GM19328 (cell line): ENCODE data around the gene ENTPD8.
"Not testable (repeated sequence)": the region's sequence is repeated elsewhere in the genome, so short reads cannot be mapped to it uniquely, and the experiment has no call there.

Experiments used
- ATAC-seq: cut with Tn5 transposase; IDR thresholded peaks from one replicate; pipeline ENCODE4 v1.9.1; 2021; ENCODE audit warnings: mild to moderate bottlenecking, moderate library complexity; ENCODE audit not compliant: unreplicated experiment

ENTPD8 gene

DNA sequence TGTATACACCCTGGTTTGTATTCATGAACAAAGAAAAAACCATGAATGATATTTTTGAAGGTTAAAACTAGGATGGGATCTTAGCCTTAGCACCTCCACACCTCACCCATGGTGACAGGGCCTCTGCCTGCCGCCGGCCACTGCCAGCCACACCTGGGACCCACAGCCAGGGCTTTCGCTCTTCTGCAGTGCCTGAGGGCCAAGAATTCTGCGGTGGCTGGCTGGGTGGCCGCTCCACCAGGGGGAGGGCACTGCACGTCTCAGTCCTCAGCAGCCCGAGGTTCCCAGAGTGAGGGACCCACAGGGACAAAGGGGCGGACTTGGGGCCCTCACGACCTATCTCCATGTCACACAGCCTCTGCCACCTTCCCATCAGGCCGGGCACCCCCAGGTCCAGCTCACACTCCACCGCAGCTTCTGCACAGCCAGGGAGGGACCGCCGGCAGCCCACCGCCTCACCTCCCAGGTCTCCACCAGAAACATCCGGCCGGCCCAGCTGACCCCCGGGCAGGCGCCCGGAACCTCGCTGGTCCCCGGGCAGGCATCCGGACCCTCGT lies 25.1 kb downstream of the ENTPD8 start:
- no peak for ATAC-seq

DNA sequence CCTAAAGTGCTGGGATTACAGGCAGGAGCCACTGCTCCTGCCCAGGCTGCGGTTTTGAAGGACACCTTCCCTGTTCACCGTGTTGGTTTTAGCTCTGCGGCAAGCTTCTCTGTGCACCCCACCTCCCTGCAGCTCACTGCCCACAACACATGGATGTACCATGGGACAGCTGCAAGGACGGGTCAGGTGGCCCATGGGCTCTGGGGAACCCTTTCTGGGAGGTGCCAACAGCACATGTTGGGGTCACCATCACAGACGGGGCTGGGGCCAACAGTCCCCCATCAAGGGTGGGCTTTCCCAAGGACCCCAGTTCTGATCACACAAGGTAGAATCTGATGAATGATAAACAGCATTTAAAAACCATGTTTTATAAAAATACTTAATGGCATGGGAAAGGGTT lies 25.7 kb downstream of the ENTPD8 start:
- no peak for ATAC-seq

DNA sequence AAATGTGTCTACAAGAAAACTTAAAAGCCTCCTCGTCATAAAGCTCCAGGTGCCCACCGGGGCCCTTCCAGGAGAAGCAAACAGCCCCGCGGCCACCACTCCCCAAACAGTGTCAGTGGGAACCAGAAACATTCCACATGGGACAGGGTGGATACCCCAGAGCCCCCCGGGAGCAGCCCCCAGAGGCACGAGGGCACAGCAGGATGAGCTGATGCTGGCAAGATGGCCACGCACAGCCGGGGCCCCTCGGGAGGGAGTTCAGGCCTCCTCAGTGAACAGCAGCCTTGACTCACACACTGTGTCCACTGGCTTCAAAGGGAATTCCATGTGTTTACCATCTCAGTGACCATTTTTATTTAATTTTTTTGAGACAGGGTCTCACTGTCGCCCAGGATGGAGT lies 28.7 kb downstream of the ENTPD8 start:
- no peak for ATAC-seq

DNA sequence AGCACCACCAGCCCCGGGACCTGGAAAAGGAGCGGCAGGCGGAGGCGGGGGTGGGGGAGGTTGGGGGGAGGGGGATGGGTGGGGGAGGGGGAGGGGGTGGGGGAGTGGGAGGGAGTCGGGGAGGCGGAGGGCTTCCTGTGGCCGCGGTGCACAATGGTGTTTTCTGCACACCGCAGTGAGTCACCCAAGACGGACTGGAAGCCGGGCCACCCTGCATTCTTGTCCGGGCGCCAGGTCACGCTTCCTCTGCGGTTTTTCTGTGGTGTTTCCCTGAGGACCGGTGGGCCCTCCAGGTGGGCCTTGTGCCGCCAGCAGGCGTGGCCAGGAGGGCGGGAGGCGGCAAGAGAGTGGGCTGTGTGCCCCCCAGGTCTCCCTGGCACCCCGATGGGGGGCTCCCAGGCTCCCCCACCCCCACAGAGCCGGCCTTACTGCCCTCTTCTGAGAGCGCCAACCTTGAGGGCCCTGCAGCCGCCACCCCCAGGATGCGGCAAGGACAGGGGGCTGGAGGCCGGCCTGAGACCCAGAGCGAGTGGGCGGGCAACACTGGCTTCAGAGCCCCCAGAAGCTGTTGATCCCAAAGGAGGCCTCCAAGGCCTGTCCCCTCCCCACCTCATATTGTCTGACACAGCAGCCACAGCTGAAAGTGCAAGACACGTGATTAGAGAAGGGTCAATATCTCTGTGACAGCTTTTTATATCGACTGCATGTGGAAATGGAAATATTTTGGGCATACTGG lies 29.3 kb downstream of the ENTPD8 start:
- ATAC-seq: no peak

- ATAC-seq: no peak
Measured at GRCh38 chr9:137411260-137411644, 29.9 kb downstream of the ENTPD8 start.

GRCh38 chr9:137410891-137411249 lies 30.3 kb downstream of the ENTPD8 start:
- ATAC-seq: no peak

- not testable (repeated sequence) for ATAC-seq
Measured at GRCh38 chr9:137410236-137410890, 30.8 kb downstream of the ENTPD8 start.

- ATAC-seq: no peak
Measured at GRCh38 chr9:137409515-137409914, 31.6 kb downstream of the ENTPD8 start.

DNA sequence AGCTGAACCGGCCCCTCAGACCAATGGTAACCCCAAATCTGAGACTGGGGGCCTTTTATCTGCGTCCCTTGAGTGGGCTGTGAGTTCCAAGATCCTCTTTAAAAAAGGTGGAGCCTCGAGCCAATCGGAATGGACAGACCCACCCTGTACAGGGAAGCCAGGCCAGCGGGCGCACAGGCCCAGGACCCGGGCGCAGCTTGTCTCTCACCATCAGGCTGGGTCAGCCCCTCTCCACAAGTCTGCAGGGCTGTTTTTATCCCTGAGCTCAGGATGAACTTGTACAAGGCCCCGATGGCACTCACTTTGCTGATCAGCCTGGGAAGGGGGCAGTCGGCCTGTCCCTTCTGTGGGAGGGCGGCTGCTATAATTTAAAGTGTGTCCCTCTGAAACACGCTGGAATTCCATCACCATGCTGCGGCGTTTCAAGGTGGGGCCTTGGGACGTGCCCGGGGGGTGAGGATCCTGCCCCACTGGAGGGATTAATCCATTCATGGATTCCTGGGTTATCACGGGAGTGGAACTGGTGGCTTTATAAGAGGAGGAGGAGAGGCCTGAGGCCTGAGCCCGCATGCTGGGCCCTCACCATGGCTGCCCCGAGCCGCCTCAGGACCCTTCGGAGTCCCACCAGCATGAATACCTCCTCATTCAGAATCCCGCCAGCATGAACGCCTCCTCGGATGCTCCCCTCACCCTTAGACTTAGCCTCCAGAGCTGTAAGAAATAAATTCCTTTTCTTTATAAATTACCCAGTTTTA lies 32.3 kb downstream of the ENTPD8 start:
- no peak for ATAC-seq

DNA sequence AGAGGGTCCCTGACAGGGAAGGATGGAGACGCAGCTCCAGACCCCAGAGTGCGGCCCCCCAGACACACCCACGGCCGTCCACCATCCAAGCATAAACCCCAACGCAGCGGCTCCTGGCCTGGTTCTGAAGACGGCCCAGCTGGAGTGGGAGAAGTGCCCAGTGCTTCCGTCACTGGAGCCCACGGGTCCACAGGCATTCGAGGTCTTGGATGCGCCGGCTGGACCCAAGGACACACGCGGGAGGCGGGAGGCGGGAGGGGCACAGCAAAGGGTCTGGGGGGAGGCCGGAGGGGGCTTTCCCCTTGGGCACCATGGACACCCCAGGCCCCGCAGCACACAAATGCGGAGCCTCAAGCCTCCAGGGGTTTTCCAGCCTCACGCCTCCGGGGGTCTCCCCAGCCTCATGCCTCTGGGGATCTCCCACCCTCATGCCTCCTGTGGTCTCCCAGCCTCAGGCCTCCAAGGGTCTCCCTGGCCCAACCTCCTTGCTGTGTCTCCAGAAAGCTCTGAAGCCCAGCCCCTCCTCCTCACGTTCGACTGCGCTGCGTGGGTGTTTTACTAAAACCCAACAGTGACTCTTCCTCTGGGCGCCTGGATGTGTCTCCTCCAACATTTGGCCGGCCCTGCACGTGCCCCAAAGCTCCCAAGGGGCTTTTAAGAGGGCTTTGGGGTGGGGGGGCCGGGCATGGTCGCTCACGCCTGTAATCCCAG lies 33.4 kb downstream of the ENTPD8 start:
- no peak for ATAC-seq

DNA sequence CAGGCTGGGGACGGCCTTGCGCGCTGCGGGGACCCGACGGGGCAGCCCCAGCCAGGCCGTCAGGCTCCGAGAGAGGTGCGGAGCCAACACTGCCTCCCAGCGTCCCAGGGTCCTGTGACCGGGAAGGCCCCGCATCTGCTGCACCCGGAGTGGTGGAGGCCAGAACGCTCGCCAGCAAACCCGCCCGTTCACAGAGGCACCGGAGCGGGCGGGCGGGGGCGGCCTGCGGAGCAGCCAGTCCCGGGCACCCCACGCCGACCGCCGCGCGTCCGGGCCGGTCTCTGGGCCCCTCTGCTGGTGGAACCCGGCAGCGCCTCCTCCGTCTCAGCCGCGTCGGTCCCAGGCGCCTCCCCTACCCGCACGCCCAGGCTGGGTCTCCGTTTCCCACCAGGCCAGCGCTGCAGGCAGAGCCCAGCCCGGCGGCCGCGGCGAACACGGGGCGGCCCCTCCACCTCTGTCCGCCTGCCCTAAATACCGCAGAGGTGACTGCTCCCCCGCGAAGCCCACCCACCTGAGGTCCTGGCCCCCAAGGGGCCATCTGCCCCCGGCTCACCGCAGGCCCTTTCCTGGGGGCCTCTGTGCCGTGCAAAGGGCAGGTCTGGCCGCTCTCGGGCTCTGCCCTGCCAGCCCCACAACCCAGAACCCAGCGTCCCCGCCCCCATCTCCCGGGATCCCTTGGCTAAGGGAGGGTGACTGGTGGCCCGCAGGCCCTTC lies 34.1 kb downstream of the ENTPD8 start:
- ATAC-seq: no peak

GRCh38 chr9:137406085-137406760 lies 34.9 kb downstream of the ENTPD8 start:
- no peak for ATAC-seq

- ATAC-seq: no peak
Measured at GRCh38 chr9:137405677-137406081, 35.5 kb downstream of the ENTPD8 start.

- ATAC-seq: no peak
Measured at GRCh38 chr9:137404961-137405567, 36.1 kb downstream of the ENTPD8 start.

DNA sequence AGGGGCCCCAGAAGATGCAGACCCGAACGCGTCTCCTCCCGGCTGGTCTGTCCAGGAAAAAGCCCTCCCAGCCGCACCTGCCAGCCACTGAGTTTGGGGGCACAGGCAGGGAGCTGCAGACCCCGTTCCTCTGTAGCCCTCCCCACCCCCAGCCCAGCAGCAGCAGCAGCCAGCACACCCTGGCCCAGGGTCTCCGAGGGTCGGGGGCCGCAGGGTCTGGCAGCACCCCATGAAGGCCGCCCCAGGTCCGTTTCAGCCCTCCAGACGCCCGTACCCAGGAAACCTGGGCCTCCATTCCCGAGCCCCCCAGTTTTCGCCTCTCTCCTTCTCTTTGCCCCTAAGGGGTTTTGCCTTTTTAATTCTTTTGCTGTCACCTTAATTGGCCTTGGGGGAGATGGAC lies 37.9 kb downstream of the ENTPD8 start:
- ATAC-seq: no peak

GRCh38 chr9:137402746-137403145 lies 38.4 kb downstream of the ENTPD8 start:
- ATAC-seq: no peak

- no peak for ATAC-seq
Measured at GRCh38 chr9:137398561-137399468, 42.3 kb downstream of the ENTPD8 start.

DNA sequence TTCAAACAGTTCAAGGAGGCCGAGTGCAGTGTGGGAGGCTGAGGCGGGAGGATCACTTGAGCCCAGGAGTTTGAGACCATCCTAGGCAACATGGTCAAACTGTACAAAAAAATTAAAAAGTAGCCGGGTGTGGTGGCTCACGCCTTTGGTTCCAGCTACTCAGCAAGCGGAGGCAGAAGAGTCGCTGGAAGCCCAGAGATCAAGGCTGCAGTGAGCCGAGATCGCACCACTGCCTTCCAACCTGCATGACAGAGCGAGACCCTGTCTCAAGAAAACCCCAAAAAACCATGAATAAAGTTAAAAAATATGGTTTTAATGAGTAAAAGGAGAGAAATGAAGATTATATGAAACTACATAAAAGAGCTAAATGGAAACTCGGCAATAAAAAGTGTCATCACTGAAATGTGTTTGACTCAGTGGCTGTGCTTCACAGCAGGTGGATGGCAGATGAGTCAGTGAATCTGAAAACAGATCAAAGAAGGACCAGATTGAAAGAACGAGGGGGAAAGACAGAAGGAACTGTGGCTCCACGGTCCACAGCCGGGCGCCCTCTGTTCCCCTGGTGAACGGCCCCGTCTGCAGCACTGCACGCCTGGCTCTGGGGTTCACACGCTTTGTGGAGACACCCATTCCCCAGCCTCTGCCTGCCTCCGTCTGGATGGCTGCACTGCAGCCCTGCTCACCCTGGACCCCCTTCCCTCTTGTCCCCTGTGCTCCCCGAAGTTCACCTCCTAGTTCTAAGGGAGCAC lies 43.3 kb downstream of the ENTPD8 start:
- ATAC-seq: no peak
